ENCODE measurements around the gene TMEM14B. TPM values are rescaled to one million over a fixed set of nuclear protein-coding genes. Genes with fewer than 3 reads are reported as not detected.

The TMEM14B gene
- total RNA-seq, 1 experiment from 2014 or later: 82.9 TPM

GRCh38 chr6:10800810-10801209 lies 53.2 kb downstream of the TMEM14B start (continued):
- TF ChIP-seq AR (CRISPR knock-in tag; IDR thresholded peaks at IDR 0.05): no peak
- TF ChIP-seq SOX15 (CRISPR knock-in tag; IDR thresholded peaks at IDR 0.05): no peak
- TF ChIP-seq KAT7 (CRISPR knock-in tag; IDR thresholded peaks at IDR 0.05; ENCODE audit: borderline replicate concordance): no peak
- TF ChIP-seq, protein P1, sequence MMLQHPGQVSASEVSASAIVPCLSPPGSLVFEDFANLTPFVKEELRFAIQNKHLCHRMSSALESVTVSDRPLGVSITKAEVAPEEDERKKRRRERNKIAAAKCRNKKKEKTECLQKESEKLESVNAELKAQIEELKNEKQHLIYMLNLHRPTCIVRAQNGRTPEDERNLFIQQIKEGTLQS (CRISPR knock-in tag; conservative IDR thresholded peaks at IDR 0.05): no peak

GRCh38 chr6:10801224-10801848 lies 53.7 kb downstream of the TMEM14B start:
- Mint-ChIP-seq H3K27ac (no peak overlapping the region), H3K36me3 (peaks cover 3% of the 10 kb centered on the region; the same call in 1 of the 2 replicates), H3K4me1 (peaks cover 11% of the 10 kb centered on the region), H3K27me3 (ENCODE audit: low read depth) (no peaks in the 10 kb centered on the region), H3K4me3 (no peak overlapping the region), H3K9me3 (no peaks in the 10 kb centered on the region)
- peak; percentile 97 for ATAC-seq
- CTCF ChIA-PET: interaction anchor here (0.9 to 2.2 kb wide), 8 partner anchors 25 to 356 kb away, joined by 4 to 14 read pairs (median 5); no protein-coding TSS in a partner anchor
- POLR2A ChIA-PET: no interaction called here
- DNase-seq (ENCODE audit: low spot score): peak; percentile 73
- TF ChIP-seq ATF2 (CRISPR knock-in tag; IDR thresholded peaks at IDR 0.05; ENCODE audit: borderline replicate concordance, low read depth) (no peak), CTCF (IDR thresholded peaks at IDR 0.05) (peak; percentile 96)

Other genes starting within 250 kb of the TMEM14B start
- 51.2 to 66.7 TPM (median 62.7 TPM) in 3 replicates for gene GCNT2, start 226.5 kb upstream of the TMEM14B start, total RNA-seq (2021)
- 0.42 to 1.8 TPM (median 0.50 TPM) in 3 replicates for gene C6orf52, start 53.2 kb upstream of the TMEM14B start, total RNA-seq (2021)
- gene PAK1IP1, start 52.8 kb upstream of the TMEM14B start, total RNA-seq (2021): 24.8 to 30.4 TPM (median 24.9 TPM) in 3 replicates
- 103 to 122 TPM (median 119 TPM) in 3 replicates for gene TMEM14C, start 24.7 kb upstream of the TMEM14B start, total RNA-seq (2021)
- 0.07 to 0.21 TPM (median 0.16 TPM) in 3 replicates for gene MAK, start 90.7 kb downstream of the TMEM14B start, total RNA-seq (2021)
- 0.07 to 0.09 TPM in 2 of 3 replicates, not detected in the other for gene GCM2, start 134.2 kb downstream of the TMEM14B start, total RNA-seq (2021)
- gene SYCP2L, start 139.2 kb downstream of the TMEM14B start, total RNA-seq (2021): 5.4 to 6.7 TPM (median 6.3 TPM) in 3 replicates